Endodermal cell (in vitro differentiated cells): ENCODE data around the gene CACNA1D. TPM values are rescaled to one million over a fixed set of nuclear protein-coding genes. Genes with fewer than 3 reads are reported as not detected.

ENCODE experiments used
- DNase-seq: peaks from one replicate; pipeline ENCODE4 v3.0.0-alpha.2; 2017
- H3K27ac ChIP-seq: 2 replicates; pipeline ENCODE4 v1.5.1; 2013; ENCODE audit warnings: mild to moderate bottlenecking, low read depth, low read length, moderate library complexity
- H3K27me3 ChIP-seq: 2 replicates; pipeline ENCODE4 v1.6.1; 2013; ENCODE audit warnings: mild to moderate bottlenecking, low read length, moderate library complexity; ENCODE audit not compliant: insufficient read depth, control insufficient read depth, poor library complexity, severe bottlenecking
- H3K36me3 ChIP-seq: 2 replicates; pipeline ENCODE4 v1.7.0; 2013; ENCODE audit warnings: mild to moderate bottlenecking, low read length, moderate library complexity; ENCODE audit not compliant: control insufficient read depth, insufficient read depth
- H3K4me1 ChIP-seq: one replicate; pipeline ENCODE4 v1.7.0; 2013; ENCODE audit warnings: low read length; ENCODE audit not compliant: control insufficient read depth, insufficient read depth
- H3K4me3 ChIP-seq: 2 replicates; pipeline ENCODE4 v1.5.1; 2013; ENCODE audit warnings: mild to moderate bottlenecking, low read length, moderate library complexity
- H3K9ac ChIP-seq: 2 replicates; pipeline ENCODE4 v1.6.1; 2013; ENCODE audit warnings: mild to moderate bottlenecking, low read length, moderate library complexity; ENCODE audit not compliant: poor library complexity, severe bottlenecking; ENCODE audit errors: extremely low read depth
- H3K9me3 ChIP-seq: 2 replicates; pipeline ENCODE4 v1.6.1; 2013; ENCODE audit warnings: mild to moderate bottlenecking, low read length, moderate library complexity; ENCODE audit not compliant: control insufficient read depth
- H3K27ac Mint-ChIP-seq: 2 replicates; pipeline ENCODE4 v1.8.0; 2020; ENCODE audit warnings: mixed read lengths
- H3K27me3 Mint-ChIP-seq: 2 replicates; pipeline ENCODE4 v1.8.0; 2021; ENCODE audit warnings: mild to moderate bottlenecking, mixed read lengths; ENCODE audit not compliant: insufficient read depth
- H3K36me3 Mint-ChIP-seq: 2 replicates; pipeline ENCODE4 v1.8.0; 2020; ENCODE audit warnings: low read depth, mixed read lengths
- H3K4me1 Mint-ChIP-seq: 2 replicates; pipeline ENCODE4 v1.8.0; 2020; ENCODE audit warnings: mixed read lengths
- H3K4me3 Mint-ChIP-seq: 2 replicates; pipeline ENCODE4 v1.8.0; 2020; ENCODE audit warnings: mild to moderate bottlenecking, moderate library complexity, mixed read lengths
- H3K9me3 Mint-ChIP-seq: 2 replicates; pipeline ENCODE4 v1.8.0; 2020; ENCODE audit warnings: mild to moderate bottlenecking, mixed read lengths
- WGBS, 2 experiments: methylation state at CpG; one replicate each; pipeline versions ENCODE4 v1.1.5 to v1.1.7; 2013; ENCODE audit warnings: missing lambda C conversion rate in 2 of 2, mixed read lengths in 1 of 2; ENCODE audit not compliant: insufficient coverage in 1 of 2, insufficient read length in 1 of 2; 5-methylcytosine and 5-hydroxymethylcytosine counted together
- total RNA-seq, 2 donors: library from RNA; stranded (reverse); fragmentation: NEBNext Ultra II Directional in 1 of 2; extraction: Animal tissue kit (Norgen Biotek cat#: 25700) in 1 of 2; gene quantifications; 2 replicates in 1 of 2; 3 replicates in 1 of 2; pipeline ENCODE4 v1.2.1, GENCODE V29; 2021
- TF ChIP-seq, protein P1 (sequence below): fragments of 200-600 bp; sonication (generic); conservative IDR thresholded peaks from 2 replicates; pipeline ENCODE4 v1.5.0; 2021; ENCODE audit warnings: antibody characterized with exemption, mild to moderate bottlenecking

Gene CACNA1D
- total RNA-seq, 2 donors from 2014 or later = 2.2 to 3.8 TPM

DNA sequence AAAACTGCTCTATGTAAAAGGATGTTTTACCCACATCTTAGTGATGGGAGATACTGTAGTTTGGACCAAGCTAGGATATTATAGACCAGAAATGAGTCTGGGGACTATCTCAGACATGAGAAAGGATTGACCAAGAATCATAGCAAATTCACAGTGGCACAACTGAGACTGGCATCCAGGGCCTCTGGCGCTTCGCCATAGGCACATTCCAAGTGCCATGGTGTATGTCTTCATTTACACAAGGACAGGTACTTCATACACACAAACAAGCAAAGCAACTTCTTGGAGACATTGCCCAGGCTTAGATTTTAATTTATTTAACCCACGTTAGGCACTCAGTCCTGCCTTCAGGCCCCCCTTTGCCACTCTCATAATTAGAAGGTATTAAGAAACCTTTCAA is 28.9 kb downstream of the CACNA1D start:
- H3K27ac ChIP-seq = no peak overlapping the region
- H3K9me3 ChIP-seq = no peaks in the 10 kb centered on the region
- H3K36me3 ChIP-seq = no peaks in the 10 kb centered on the region
- no peaks in the 10 kb centered on the region for H3K4me1 Mint-ChIP-seq
- H3K27me3 Mint-ChIP-seq = peaks cover 6% of the 10 kb centered on the region
- 94 to 96% methylated on average over 3 of the region's 3 CpGs for WGBS, 2 experiments
- H3K36me3 Mint-ChIP-seq = no peaks in the 10 kb centered on the region
- no peak overlapping the region for H3K9ac ChIP-seq
- no peak overlapping the region for H3K4me3 Mint-ChIP-seq
- no peaks in the 10 kb centered on the region for H3K27me3 ChIP-seq
- TF ChIP-seq, protein P1, sequence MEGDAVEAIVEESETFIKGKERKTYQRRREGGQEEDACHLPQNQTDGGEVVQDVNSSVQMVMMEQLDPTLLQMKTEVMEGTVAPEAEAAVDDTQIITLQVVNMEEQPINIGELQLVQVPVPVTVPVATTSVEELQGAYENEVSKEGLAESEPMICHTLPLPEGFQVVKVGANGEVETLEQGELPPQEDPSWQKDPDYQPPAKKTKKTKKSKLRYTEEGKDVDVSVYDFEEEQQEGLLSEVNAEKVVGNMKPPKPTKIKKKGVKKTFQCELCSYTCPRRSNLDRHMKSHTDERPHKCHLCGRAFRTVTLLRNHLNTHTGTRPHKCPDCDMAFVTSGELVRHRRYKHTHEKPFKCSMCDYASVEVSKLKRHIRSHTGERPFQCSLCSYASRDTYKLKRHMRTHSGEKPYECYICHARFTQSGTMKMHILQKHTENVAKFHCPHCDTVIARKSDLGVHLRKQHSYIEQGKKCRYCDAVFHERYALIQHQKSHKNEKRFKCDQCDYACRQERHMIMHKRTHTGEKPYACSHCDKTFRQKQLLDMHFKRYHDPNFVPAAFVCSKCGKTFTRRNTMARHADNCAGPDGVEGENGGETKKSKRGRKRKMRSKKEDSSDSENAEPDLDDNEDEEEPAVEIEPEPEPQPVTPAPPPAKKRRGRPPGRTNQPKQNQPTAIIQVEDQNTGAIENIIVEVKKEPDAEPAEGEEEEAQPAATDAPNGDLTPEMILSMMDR = no peak
- no peaks in the 10 kb centered on the region for H3K4me1 ChIP-seq
- no peaks in the 10 kb centered on the region for H3K9me3 Mint-ChIP-seq
- no peak for DNase-seq
- H3K27ac Mint-ChIP-seq = no peak overlapping the region
- no peak overlapping the region for H3K4me3 ChIP-seq

DNA sequence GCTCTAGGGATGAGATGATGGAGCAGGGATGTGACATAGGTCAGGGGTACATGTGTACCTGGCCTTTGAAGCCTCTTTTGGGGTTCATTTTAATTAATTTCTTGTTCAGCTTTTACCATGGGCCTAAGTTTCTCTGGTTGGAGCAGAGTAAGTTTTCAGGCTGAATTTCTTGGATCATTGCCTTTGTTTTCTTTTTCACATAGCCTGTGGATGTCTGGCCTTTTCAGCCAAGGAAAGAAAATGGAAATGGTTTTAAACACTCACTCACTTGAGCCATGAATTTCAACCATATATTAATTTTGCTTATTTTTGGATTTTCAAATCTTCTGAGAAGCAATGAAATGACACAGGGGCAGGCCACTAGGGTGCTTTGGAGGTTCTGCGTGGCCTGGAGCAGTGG is 30.2 kb downstream of the CACNA1D start:
- TF ChIP-seq, protein P1 = no peak
- Mint-ChIP-seq H3K36me3 (no peaks in the 10 kb centered on the region), H3K4me1 (no peaks in the 10 kb centered on the region), H3K27me3 (peaks cover 12% of the 10 kb centered on the region), H3K9me3 (no peaks in the 10 kb centered on the region), H3K27ac (no peak overlapping the region), H3K4me3 (no peak overlapping the region)
- 92% methylated on average over 1 of the region's 1 CpG; no CpG with 5 or more reads in 1 of the 2 experiments for WGBS, 2 experiments
- H3K4me1 ChIP-seq = no peaks in the 10 kb centered on the region
- H3K27ac ChIP-seq = no peak overlapping the region
- no peaks in the 10 kb centered on the region for H3K36me3 ChIP-seq
- H3K9ac ChIP-seq = no peak overlapping the region
- peaks cover 4% of the 10 kb centered on the region for H3K27me3 ChIP-seq
- H3K4me3 ChIP-seq = no peak overlapping the region
- no peak for DNase-seq
- no peaks in the 10 kb centered on the region for H3K9me3 ChIP-seq

DNA sequence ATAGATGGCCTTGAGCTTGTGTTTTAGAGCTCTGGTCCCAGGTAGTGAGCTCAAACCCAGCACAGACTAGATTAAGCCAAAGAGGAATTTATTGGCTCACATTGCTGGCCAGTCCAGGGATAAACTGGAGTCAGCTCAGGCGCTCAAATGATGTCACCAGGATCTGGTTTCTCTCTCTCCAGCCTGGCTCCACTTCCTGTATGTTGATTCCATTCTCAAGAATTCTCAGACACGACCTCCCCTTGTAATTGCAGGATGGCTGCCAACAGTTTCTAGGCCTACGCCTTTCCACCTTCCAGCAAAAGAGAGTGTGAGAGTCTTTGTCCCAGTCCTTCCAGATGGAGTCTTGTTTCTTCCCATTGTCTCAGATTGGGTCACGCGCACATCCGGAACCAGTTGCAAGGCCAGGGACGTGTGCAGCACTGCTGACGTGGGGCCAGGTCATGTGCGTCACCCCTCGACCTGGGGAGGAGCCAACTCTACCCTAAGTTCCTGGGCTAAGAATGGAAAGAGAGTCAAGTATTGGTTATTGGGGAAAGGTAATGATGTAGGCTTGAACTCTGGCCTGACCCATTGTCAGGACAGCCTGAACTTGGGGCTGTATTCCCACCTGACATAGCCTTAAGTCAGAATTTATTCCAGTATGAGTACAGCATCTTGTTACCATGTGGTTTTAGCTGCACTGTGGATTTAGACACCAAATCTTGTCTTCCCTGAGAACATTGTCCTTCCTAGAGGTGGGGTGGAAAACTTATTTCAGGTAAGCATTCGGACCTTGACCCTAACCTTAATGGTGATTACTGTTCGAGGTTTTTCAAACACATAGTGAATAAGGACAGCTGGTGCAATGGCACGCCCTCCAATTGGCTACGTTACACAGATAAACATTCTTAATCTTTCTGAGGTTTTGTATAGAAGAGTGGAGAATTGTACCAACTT is 31.6 kb downstream of the CACNA1D start:
- H3K4me3 ChIP-seq = no peak overlapping the region
- Mint-ChIP-seq H3K4me3 (no peak overlapping the region), H3K27ac (no peak overlapping the region), H3K27me3 (peaks cover 23% of the 10 kb centered on the region), H3K4me1 (no peaks in the 10 kb centered on the region), H3K36me3 (no peaks in the 10 kb centered on the region), H3K9me3 (no peaks in the 10 kb centered on the region)
- H3K36me3 ChIP-seq = no peaks in the 10 kb centered on the region
- WGBS, 2 experiments = 92% methylated on average over 11 to 14 of the region's 14 CpGs
- TF ChIP-seq, protein P1 = no peak
- no peaks in the 10 kb centered on the region for H3K4me1 ChIP-seq
- no peak for DNase-seq
- H3K27me3 ChIP-seq = peaks cover 4% of the 10 kb centered on the region
- H3K9me3 ChIP-seq = no peaks in the 10 kb centered on the region
- H3K27ac ChIP-seq = no peak overlapping the region
- no peak overlapping the region for H3K9ac ChIP-seq
